ENCODE results near the gene EPB41L4A.
"Not testable (repeated sequence)": the region's sequence is repeated elsewhere in the genome, so short reads cannot be mapped to it uniquely, and the experiment has no call there.

The EPB41L4A gene

GRCh38 chr5:112210430-112211005 is 208.6 kb downstream of the EPB41L4A start:
- DNase-seq (ENCODE audit: low read depth in 3 of 3), result no peak

- no peak for DNase-seq (ENCODE audit: low read depth in 3 of 3)
These were observed 210.1 kb downstream of the EPB41L4A start for GRCh38 chr5:112208699-112209615.

- DNase-seq (ENCODE audit: low read depth in 3 of 3), result not testable (repeated sequence)
These were observed 210.9 kb downstream of the EPB41L4A start for GRCh38 chr5:112208195-112208594.

- no peak for DNase-seq (ENCODE audit: low read depth in 3 of 3)
These were observed 213.2 kb downstream of the EPB41L4A start for GRCh38 chr5:112205846-112206245.

DNA sequence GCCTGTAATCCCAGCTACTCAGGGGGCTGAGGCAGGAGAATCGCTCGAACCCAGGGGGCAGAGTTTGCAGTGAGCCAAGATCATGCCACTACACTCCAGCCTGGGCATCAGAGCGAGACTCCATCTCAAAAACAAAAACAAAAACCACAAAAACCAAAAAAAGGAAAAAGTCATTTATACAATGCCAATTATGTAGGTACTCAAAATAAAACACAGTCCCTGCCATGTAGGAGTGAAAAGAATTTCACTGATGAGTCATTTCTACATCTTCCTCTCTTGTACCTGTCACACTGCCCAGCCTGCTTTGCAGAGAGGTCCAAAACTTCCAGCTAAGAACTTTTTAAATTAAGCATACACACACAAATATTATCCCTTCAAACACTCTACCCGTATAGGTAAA is 215.8 kb downstream of the EPB41L4A start:
- DNase-seq (ENCODE audit: low read depth in 3 of 3), result no peak

DNA sequence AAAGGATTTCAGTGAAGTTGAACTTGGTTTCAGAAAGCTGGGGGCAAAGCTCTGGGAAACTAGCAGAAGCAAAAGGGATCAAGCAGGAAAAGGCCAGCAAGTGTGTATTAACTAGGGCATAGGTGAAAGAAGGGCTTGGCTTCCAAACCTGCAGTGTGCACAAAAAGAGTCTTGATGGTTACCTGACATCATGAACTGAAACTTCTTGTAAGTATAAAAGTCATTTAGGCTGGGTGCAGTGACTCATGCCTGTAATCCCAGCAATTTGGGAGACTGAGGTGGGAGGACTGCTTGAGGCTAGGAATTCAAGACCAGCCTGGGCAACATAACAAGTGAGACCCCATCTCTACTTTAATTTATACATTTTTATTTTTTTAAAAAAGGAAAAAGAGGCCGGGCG is 216.4 kb downstream of the EPB41L4A start:
- no peak for DNase-seq (ENCODE audit: low read depth in 3 of 3)

- DNase-seq (ENCODE audit: low read depth in 3 of 3), result no peak
These were observed 217.9 kb downstream of the EPB41L4A start for GRCh38 chr5:112201141-112201540.

- DNase-seq (ENCODE audit: low read depth in 3 of 3), result no peak
These were observed 218.9 kb downstream of the EPB41L4A start for GRCh38 chr5:112200131-112200530.

DNA sequence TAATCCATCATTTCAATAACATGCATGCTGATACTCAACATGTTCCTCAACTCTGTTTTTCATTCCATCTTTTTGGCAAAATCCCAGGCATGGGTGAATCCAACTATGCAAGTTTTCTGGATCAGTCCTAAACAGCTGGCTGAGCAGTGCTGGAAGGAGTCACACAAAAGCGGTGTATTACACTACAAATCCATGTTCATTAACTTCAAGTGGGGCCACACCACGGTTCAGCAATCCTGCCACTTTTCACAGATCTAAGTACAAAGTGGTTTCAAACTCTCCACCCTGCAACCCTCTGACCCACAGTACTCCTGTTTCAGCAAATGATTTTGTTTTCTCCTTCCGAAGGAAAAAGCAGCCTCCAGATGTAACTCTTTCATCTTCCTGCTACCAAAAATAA is 222.5 kb downstream of the EPB41L4A start:
- no peak for DNase-seq (ENCODE audit: low read depth in 3 of 3)

DNA sequence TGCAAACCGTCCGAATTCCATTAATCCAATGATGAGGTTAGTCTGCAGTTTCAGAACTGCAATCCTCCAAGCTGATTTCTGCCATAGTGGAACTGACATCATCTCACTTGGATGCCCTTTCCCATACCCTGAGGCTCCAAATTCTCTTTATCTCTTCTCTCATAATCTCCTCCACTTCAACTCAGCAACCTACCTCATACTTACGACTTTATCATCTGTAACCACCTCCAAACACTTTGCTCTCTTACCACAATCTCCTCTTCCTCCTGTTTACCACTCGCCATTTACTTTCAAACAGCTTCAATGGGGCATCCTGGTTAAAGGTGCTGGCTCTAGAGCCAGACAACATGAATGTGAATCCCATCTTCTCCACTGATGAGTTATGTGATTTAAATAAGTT is 223.2 kb downstream of the EPB41L4A start:
- DNase-seq (ENCODE audit: low read depth in 3 of 3), result no peak

DNA sequence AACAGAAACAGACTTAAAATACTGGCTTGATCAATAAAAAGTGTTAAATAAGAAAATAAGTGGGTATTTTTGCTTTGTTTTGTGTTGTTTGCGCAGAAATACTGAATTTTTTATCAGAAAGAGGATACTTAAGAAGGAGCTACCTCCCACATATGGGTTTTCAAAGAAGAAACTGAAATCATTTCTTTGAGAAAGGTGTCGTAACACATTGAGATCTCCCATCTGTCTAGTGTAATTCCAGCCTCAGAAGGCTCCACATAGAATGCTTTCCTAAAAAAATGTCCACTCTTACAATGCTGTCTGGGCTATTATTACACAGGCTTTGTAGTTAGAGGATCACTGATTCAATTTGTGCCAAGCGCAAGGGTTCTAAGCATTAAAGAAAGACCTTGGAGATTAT is 226.2 kb downstream of the EPB41L4A start:
- DNase-seq (ENCODE audit: low read depth in 3 of 3), result no peak

- no peak for DNase-seq (ENCODE audit: low read depth in 3 of 3)
These were observed 227.0 kb downstream of the EPB41L4A start for GRCh38 chr5:112192072-112192471.

- no peak for DNase-seq (ENCODE audit: low read depth in 3 of 3)
These were observed 229.7 kb downstream of the EPB41L4A start for GRCh38 chr5:112189391-112189790.

GRCh38 chr5:112186401-112186990 is 232.6 kb downstream of the EPB41L4A start:
- DNase-seq (ENCODE audit: low read depth in 3 of 3), result no peak

- no peak for DNase-seq (ENCODE audit: low read depth in 3 of 3)
These were observed 235.2 kb downstream of the EPB41L4A start for GRCh38 chr5:112183874-112184273.

GRCh38 chr5:112183103-112183711 is 235.9 kb downstream of the EPB41L4A start:
- DNase-seq (ENCODE audit: low read depth in 3 of 3), result no peak

DNA sequence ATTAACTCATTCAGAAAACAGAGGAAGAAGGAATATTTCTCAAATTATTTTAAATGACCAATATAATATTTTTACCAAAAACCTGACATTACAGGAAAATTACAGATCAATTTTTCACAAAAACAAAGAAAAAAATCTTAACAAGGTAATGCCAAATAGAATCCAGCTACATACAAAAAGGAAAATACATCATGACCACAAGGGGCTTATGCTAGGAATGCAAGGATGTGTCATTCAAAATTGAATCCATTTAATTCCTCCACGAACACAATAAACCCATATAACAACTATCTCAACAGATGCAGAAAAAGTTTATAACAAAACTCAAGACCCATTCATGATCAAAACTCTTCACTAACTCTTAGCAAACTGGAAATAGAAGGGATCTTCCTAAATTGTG is 239.8 kb downstream of the EPB41L4A start:
- no peak for DNase-seq (ENCODE audit: low read depth in 3 of 3)

- no peak for DNase-seq (ENCODE audit: low read depth in 3 of 3)
These were observed 244.0 kb downstream of the EPB41L4A start for GRCh38 chr5:112174959-112175594.

DNA sequence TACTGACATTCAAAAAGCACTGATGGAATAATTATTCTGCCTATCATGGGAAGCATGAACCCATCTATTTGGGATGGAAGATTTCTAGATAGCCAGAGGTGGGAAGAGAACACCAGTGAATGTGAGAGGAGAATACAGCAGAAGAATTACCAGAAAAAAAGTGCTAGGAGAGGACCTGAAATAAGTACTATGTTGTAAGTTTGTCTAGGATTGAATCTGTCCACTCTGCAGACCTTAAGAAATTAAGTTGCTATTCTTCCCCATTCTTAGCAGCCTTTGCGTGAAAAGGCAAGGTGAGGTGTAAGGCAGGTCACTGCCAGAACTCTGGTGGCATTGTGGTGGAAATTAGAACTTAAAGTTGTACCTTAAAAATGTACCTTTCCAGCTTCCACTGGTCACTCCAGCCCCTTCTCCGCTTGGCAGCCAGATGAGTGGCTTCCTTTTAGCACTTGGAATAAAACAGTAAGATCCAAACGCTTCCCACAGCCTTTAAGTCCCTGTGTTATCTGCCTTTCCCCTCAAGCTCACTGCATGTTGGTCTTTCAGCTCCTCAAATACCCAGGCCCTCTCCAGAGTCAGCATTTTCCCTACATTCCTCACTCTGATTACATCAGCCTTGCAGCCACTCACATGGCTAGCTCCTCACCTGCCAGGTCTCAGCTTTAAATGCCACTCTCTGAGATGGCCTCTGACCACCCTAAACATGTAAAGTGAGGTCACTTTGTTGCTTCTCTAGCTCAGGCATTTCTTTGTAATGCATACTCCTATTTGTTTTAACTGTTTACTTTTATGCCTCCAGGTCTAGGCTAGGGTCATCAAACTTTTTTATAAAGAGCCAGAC is 253.0 kb downstream of the EPB41L4A start:
- DNase-seq (ENCODE audit: low read depth in 3 of 3), result no peak

- no peak for DNase-seq (ENCODE audit: low read depth in 3 of 3)
These were observed 253.7 kb downstream of the EPB41L4A start for GRCh38 chr5:112165399-112165798.

DNA sequence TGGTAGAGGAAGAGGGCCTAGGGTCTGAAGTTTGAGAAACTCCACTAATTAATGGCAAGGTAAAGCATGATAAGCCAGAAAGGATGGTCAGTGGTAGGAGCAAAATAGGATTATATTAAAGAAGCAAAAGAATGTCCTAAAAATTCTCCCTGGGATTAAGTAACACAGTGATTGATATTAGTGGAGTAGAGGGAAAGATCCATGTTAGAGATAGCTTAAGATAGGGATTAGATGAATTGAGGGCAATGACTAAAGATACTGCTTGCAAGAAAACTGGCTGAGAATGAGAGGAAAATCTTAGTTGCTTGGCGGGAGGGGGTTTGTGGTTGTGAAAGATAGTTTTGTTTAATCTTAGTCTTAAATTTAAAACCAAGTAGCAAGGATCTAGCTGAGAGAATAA is 255.6 kb downstream of the EPB41L4A start:
- no peak for DNase-seq (ENCODE audit: low read depth in 3 of 3)

All from stimulated activated CD4-positive, alpha-beta T cell treated with anti-CD3 and anti-CD28 coated beads, TNF-alpha, amount 100 ng/mL, for 24 hours (primary cell).